Cardiac fibroblast (primary cell): ENCODE data around the gene C2CD5.
"Not testable (repeated sequence)": the region's sequence is repeated elsewhere in the genome, so short reads cannot be mapped to it uniquely, and the experiment has no call there.

ENCODE experiments used
- DNase-seq, 2 donors: peaks; one replicate each; pipeline versions ENCODE4 v3.0.0 to v3.0.0-alpha.2; 2010; ENCODE audit warnings: low read depth in 2 of 2
- H3K4me3 ChIP-seq, 2 donors: replicated peaks in 1 of 2; 1 replicate in 1 of 2; 2 replicates in 1 of 2; pipeline ENCODE4 v1.5.1; 2011; ENCODE audit warnings: low read depth in 2 of 2, low read length in 2 of 2, mild to moderate bottlenecking in 2 of 2, moderate library complexity in 1 of 2
- TF ChIP-seq, protein P1 (sequence below): IDR thresholded peaks from one replicate; pipeline ENCODE4 v1.5.1; 2011; ENCODE audit warnings: low read depth, mild to moderate bottlenecking, low read length, inconsistent platforms

C2CD5 gene

DNA sequence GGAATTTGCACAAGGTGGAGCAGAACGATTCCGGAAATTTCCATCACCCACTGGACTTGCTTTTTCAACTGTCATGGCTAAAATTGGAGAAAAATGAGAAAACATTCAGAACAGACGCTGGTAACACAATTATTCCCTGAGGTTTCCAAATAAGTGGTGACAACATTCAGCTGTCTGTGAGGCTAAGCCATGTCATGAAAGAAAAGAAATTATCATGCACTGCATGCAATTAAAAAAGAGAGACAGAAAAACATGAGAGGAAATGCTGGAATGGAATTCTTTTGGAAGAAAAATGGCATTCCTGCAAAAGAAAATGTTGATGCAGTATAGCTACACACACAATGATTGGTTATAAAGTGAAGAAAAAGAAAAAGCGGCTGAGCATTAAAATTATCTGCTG lies 87.3 kb downstream of the C2CD5 start:
- TF ChIP-seq, protein P1, sequence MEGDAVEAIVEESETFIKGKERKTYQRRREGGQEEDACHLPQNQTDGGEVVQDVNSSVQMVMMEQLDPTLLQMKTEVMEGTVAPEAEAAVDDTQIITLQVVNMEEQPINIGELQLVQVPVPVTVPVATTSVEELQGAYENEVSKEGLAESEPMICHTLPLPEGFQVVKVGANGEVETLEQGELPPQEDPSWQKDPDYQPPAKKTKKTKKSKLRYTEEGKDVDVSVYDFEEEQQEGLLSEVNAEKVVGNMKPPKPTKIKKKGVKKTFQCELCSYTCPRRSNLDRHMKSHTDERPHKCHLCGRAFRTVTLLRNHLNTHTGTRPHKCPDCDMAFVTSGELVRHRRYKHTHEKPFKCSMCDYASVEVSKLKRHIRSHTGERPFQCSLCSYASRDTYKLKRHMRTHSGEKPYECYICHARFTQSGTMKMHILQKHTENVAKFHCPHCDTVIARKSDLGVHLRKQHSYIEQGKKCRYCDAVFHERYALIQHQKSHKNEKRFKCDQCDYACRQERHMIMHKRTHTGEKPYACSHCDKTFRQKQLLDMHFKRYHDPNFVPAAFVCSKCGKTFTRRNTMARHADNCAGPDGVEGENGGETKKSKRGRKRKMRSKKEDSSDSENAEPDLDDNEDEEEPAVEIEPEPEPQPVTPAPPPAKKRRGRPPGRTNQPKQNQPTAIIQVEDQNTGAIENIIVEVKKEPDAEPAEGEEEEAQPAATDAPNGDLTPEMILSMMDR: no peak
- no peak for DNase-seq
- no peak overlapping the region for H3K4me3 ChIP-seq

GRCh38 chr12:22453511-22453910 lies 90.8 kb downstream of the C2CD5 start:
- DNase-seq: no peak
- TF ChIP-seq, protein P1: no peak
- no peak overlapping the region for H3K4me3 ChIP-seq

- peak in 1 of 2 donors; percentile 5 for DNase-seq
- TF ChIP-seq, protein P1: no peak
- no peak overlapping the region for H3K4me3 ChIP-seq
Measured at GRCh38 chr12:22447223-22447622, 97.1 kb downstream of the C2CD5 start.

- not testable (repeated sequence) for DNase-seq, H3K4me3 ChIP-seq
Measured at GRCh38 chr12:22444317-22444665, 100.1 kb downstream of the C2CD5 start.

DNA sequence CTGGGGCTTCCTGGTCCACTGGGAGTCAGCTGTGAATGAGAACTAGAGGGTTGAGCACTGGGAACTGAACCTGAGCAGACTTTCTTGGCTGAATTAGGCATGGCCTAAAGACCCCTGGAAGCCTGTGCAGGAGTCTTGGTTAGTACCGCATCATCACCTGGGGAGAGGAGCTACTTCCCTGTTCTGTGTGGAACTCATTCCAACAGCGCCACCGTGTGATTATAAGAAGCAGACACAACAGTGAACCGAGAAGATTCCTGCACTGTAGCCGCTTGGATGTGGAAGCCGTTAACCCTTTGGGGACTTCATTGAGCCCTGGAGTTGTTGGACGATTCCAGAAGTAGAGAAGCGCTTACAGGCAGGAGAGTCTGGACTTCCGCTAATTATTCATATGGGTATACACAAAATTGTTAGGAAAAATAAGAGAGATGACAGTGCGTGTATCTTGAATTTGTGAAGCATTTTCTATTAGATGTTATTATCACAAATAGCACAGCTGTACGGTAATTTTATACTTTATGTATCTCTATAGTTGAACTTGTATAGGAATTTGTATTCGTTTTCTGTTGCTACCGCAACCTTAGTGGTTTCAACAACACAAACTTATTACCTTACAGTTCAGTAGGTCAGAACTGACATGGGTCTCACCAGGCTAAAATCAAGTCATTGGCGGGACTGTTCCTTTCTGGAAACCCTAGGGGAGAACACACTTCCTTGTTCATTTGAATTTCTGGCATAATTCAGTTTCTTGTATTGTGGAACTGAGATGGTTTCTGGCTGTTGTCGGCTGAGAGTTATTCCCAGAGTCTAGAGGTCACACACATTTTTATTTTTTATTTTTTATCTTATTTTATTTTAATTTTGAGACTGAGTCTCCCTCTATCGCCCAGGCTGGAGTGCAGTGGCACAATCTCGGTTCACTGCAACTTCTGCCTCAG lies 100.7 kb downstream of the C2CD5 start:
- DNase-seq: peak; percentile 86 to 88
- H3K4me3 ChIP-seq: no peak overlapping the region
- TF ChIP-seq, protein P1: peak; percentile 72

GRCh38 chr12:22437031-22437806 lies 107.1 kb downstream of the C2CD5 start:
- H3K4me3 ChIP-seq: no peak overlapping the region
- DNase-seq: no peak
- TF ChIP-seq, protein P1: no peak

GRCh38 chr12:22435583-22435982 lies 108.8 kb downstream of the C2CD5 start:
- no peak overlapping the region for H3K4me3 ChIP-seq
- no peak for DNase-seq
- TF ChIP-seq, protein P1: no peak
